Esophagus squamous epithelium (tissue), 5 donors: Measurements from ENCODE around the gene SEC14L1. TPM values are rescaled to one million over a fixed set of nuclear protein-coding genes. Genes with fewer than 3 reads are reported as not detected.
"Not testable (repeated sequence)": the region's sequence is repeated elsewhere in the genome, so short reads cannot be mapped to it uniquely, and the experiment has no call there.

Experiments
- DNase-seq: peaks from one replicate; lab custom pipeline; 2025; lab: John Stamatoyannopoulos, UW
- H3K27ac ChIP-seq, 4 donors: fragments of 200-600 bp; sonication (generic); one replicate each; pipeline ENCODE4 v1.5.1; 2016 to 2019; ENCODE audit warnings: mild to moderate bottlenecking in 1 of 4
- H3K27me3 ChIP-seq, 4 donors: fragments of 200-600 bp; sonication (generic); 1 replicate in 3 of 4; 2 replicates in 1 of 4; pipeline versions ENCODE4 v1.5.1 to v1.6.0; 2017 to 2021; ENCODE audit warnings: antibody characterized with exemption in 1 of 4
- H3K36me3 ChIP-seq, 3 donors: fragments of 200-600 bp; sonication (generic); one replicate each; pipeline ENCODE4 v1.5.1; 2016 to 2019
- H3K4me1 ChIP-seq, 3 donors: fragments of 200-600 bp; sonication (generic); one replicate each; pipeline ENCODE4 v1.5.1; 2017 to 2019
- H3K4me3 ChIP-seq, 4 donors: fragments of 200-600 bp; sonication (generic); 1 replicate in 3 of 4; 2 replicates in 1 of 4; pipeline ENCODE4 v1.5.1; 2016 to 2019; ENCODE audit warnings: mild to moderate bottlenecking in 2 of 4, moderate library complexity in 1 of 4
- H3K9me3 ChIP-seq, 3 donors: fragments of 200-600 bp; sonication (generic); one replicate each; pipeline ENCODE4 v1.5.1; 2016 to 2019
- CTCF ChIP-seq, 6 experiments: fragments of 450-650 bp in 4 of 6; fragments of 200-600 bp in 2 of 6; sonication (generic) in 2 of 6; IDR thresholded peaks; one replicate each; pipeline ENCODE4 v1.5.1; 2016 to 2019; ENCODE audit warnings: antibody characterized with exemption in 6 of 6, mild to moderate bottlenecking in 4 of 6, moderate library complexity in 4 of 6
- POLR2A ChIP-seq, 4 donors: fragments of 450-650 bp; IDR thresholded peaks; one replicate each; pipeline ENCODE4 v1.6.1; 2017; ENCODE audit warnings: antibody characterized with exemption in 4 of 4, mild to moderate bottlenecking in 4 of 4, moderate library complexity in 3 of 4
- WGBS, 2 donors: methylation state at CpG; one replicate each; pipeline ENCODE4 v1.1.5; 2018; 5-methylcytosine and 5-hydroxymethylcytosine counted together
- intact Hi-C: fragments of 100-400 bp; cut with DNase I; formaldehyde crosslinking; loops from one replicate; pipeline ENCODE4 v1.15.0; 2022
- total RNA-seq, 4 donors: library from RNA; depleted of rRNA; stranded (reverse); fragments of >200 nt; gene quantifications; one replicate each; pipeline ENCODE4 v1.1.0, GENCODE V29; 2016
- donor health status: DM: yes; HTN: yes; CAD: no.

The SEC14L1 gene
- total RNA-seq, 4 donors from 2014 or later: 27.3 to 39.2 (median 32.8) TPM

- H3K9me3 ChIP-seq: peaks cover 0 to 6% (median 0%) of the 10 kb centered on the region in 3 donors
- 22 to 38% methylated on average over 2 to 5 of the region's 9 CpGs for WGBS, 2 donors
- TF ChIP-seq CTCF (IDR thresholded peaks at IDR 0.05): no peak
- TF ChIP-seq POLR2A (IDR thresholded peaks at IDR 0.05): no peak
- intact Hi-C loops: no loop called here
- no peak overlapping the region for H3K4me3 ChIP-seq
- peak overlapping the region in 3 of 4 donors; percentile 20 to 37 (median 34) for H3K27ac ChIP-seq
- peaks cover 0 to 52% (median 16%) of the 10 kb centered on the region in 3 donors for H3K4me1 ChIP-seq
- no peak for DNase-seq
- H3K27me3 ChIP-seq: no peaks in the 10 kb centered on the region
- no peaks in the 10 kb centered on the region for H3K36me3 ChIP-seq
These were observed 8.2 kb upstream of the SEC14L1 start for GRCh38 chr17:77132411-77133086.

GRCh38 chr17:77133087-77133638 lies 7.6 kb upstream of the SEC14L1 start:
- no peak for TF ChIP-seq CTCF (IDR thresholded peaks at IDR 0.05)
- TF ChIP-seq POLR2A (IDR thresholded peaks at IDR 0.05): no peak
- no peak for DNase-seq
- 55 to 71% methylated on average over 1 to 9 of the region's 15 CpGs for WGBS, 2 donors
- H3K27me3 ChIP-seq: no peaks in the 10 kb centered on the region
- H3K4me1 ChIP-seq: peaks cover 0 to 52% (median 16%) of the 10 kb centered on the region in 3 donors
- no peak overlapping the region for H3K4me3 ChIP-seq
- peak overlapping the region in 3 of 4 donors; percentile 20 to 37 (median 34) for H3K27ac ChIP-seq
- H3K9me3 ChIP-seq: peaks cover 0 to 6% (median 0%) of the 10 kb centered on the region in 3 donors
- no peaks in the 10 kb centered on the region for H3K36me3 ChIP-seq
- intact Hi-C loops: no loop called here

- WGBS, 2 donors: 51 to 74% methylated on average over 8 of the region's 8 CpGs
- Histone ChIP-seq H3K27me3 (no peaks in the 10 kb centered on the region), H3K4me3 (no peak overlapping the region), H3K36me3 (no peaks in the 10 kb centered on the region), H3K27ac (no peak overlapping the region), H3K4me1 (peaks cover 5 to 52% (median 18%) of the 10 kb centered on the region in 3 donors), H3K9me3 (peaks cover 0 to 6% (median 0%) of the 10 kb centered on the region in 3 donors)
- TF ChIP-seq CTCF (IDR thresholded peaks at IDR 0.05) (no peak), POLR2A (IDR thresholded peaks at IDR 0.05) (no peak)
- intact Hi-C loops: no loop called here
- no peak for DNase-seq
These were observed 4.4 kb upstream of the SEC14L1 start for GRCh38 chr17:77136420-77136767.

- H3K9me3 ChIP-seq: peaks cover 0 to 6% (median 0%) of the 10 kb centered on the region in 3 donors
- H3K27ac ChIP-seq: peak overlapping the region in 1 of 4 donors; percentile 53
- 100% methylated on average over 1 of the region's 3 CpGs; no CpG with 5 or more reads in 1 of the 2 donors for WGBS, 2 donors
- intact Hi-C loops: no loop called here
- H3K4me3 ChIP-seq: no peak overlapping the region
- TF ChIP-seq POLR2A (IDR thresholded peaks at IDR 0.05) (no peak), CTCF (IDR thresholded peaks at IDR 0.05) (no peak)
- no peak for DNase-seq
- H3K27me3 ChIP-seq: no peaks in the 10 kb centered on the region
- no peaks in the 10 kb centered on the region for H3K36me3 ChIP-seq
- peaks cover 5 to 53% (median 16%) of the 10 kb centered on the region in 3 donors for H3K4me1 ChIP-seq
These were observed 3.7 kb upstream of the SEC14L1 start for GRCh38 chr17:77137111-77137510.

- DNase-seq, H3K36me3 ChIP-seq, H3K4me3 ChIP-seq, intact Hi-C loops, H3K27me3 ChIP-seq, H3K9me3 ChIP-seq: not testable (repeated sequence)
- H3K4me1 ChIP-seq: peaks cover 5 to 53% (median 17%) of the 10 kb centered on the region in 3 donors
- peak overlapping the region; percentile 48 to 98 (median 73) for H3K27ac ChIP-seq
- WGBS, 2 donors: 12 to 52% methylated on average over 3 of the region's 3 CpGs
These were observed 2.9 kb upstream of the SEC14L1 start for GRCh38 chr17:77137886-77138285.
